Breast epithelium (tissue), 3 donors: Measurements from ENCODE around the gene PYCR2.

ENCODE experiments used
- CTCF ChIP-seq, 3 donors: fragments of 450-650 bp; IDR thresholded peaks; one replicate each; pipeline ENCODE4 v1.5.1; 2016 to 2017; ENCODE audit warnings: antibody characterized with exemption in 3 of 3, mild to moderate bottlenecking in 3 of 3, moderate library complexity in 3 of 3
- POLR2A ChIP-seq: fragments of 450-650 bp; IDR thresholded peaks from one replicate; pipeline ENCODE4 v1.6.1; 2016; ENCODE audit warnings: antibody characterized with exemption, mild to moderate bottlenecking, moderate library complexity

- TF ChIP-seq CTCF (IDR thresholded peaks at IDR 0.05) = no peak
- TF ChIP-seq POLR2A = no peak
These were observed 45.8 kb downstream of the PYCR2 start for GRCh38 chr1:225878282-225878681.
